ENCODE measurements around the gene FOXI2.

GRCh38 chr10:127762925-127763324 is 25.9 kb downstream of the FOXI2 start:
- TF ChIP-seq, protein P1, sequence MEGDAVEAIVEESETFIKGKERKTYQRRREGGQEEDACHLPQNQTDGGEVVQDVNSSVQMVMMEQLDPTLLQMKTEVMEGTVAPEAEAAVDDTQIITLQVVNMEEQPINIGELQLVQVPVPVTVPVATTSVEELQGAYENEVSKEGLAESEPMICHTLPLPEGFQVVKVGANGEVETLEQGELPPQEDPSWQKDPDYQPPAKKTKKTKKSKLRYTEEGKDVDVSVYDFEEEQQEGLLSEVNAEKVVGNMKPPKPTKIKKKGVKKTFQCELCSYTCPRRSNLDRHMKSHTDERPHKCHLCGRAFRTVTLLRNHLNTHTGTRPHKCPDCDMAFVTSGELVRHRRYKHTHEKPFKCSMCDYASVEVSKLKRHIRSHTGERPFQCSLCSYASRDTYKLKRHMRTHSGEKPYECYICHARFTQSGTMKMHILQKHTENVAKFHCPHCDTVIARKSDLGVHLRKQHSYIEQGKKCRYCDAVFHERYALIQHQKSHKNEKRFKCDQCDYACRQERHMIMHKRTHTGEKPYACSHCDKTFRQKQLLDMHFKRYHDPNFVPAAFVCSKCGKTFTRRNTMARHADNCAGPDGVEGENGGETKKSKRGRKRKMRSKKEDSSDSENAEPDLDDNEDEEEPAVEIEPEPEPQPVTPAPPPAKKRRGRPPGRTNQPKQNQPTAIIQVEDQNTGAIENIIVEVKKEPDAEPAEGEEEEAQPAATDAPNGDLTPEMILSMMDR (IDR thresholded peaks at IDR 0.05) = no peak
- TF ChIP-seq EP300 (IDR thresholded peaks at IDR 0.05; ENCODE audit: low read depth) = no peak

Data from transverse colon (tissue), 3 donors.